Ovary (tissue), 9 donors: ENCODE measurements around the gene PHYHD1. TPM values are rescaled to one million over a fixed set of nuclear protein-coding genes. Genes with fewer than 3 reads are reported as not detected.
A peak's percentile ranks its signal among the peaks of the same experiment; 100 is the strongest.

ENCODE experiments used
- DNase-seq, 5 donors: peaks; one replicate each; pipeline ENCODE4 v3.0.0-alpha.2; 2019 to 2020
- H3K27ac ChIP-seq, 2 donors: fragments of 200-600 bp; one replicate each; pipeline versions ENCODE4 v1.5.1 to v1.8.0; 2019 to 2022
- H3K27me3 ChIP-seq: fragments of 200-600 bp; one replicate; pipeline ENCODE4 v1.8.0; 2022
- H3K36me3 ChIP-seq: fragments of 200-600 bp; sonication (generic); one replicate; pipeline ENCODE4 v1.5.1; 2019
- H3K4me1 ChIP-seq: one replicate; pipeline ENCODE4 v1.8.1; 2013; ENCODE audit warnings: mild to moderate bottlenecking, moderate library complexity; ENCODE audit not compliant: insufficient read depth
- H3K4me3 ChIP-seq: fragments of 200-600 bp; sonication (generic); one replicate; pipeline ENCODE4 v1.5.1; 2017
- H3K9me3 ChIP-seq, 2 donors: fragments of 200-600 bp in 1 of 2; sonication (generic) in 1 of 2; one replicate each; pipeline versions ENCODE4 v1.5.1 to v1.8.1; 2013 to 2019; ENCODE audit warnings: mild to moderate bottlenecking in 1 of 2, moderate library complexity in 1 of 2
- EP300 ChIP-seq: sonication (generic); formaldehyde crosslinking; IDR thresholded peaks from one replicate; pipeline ENCODE4 v1.6.1; 2017; ENCODE audit warnings: antibody characterized with exemption
- POLR2A ChIP-seq: fragments of 450-650 bp; IDR thresholded peaks from one replicate; pipeline ENCODE4 v1.6.1; 2017; ENCODE audit warnings: antibody characterized with exemption, mild to moderate bottlenecking, moderate library complexity
- WGBS, 3 donors: extraction: QIAGEN DNeasy Blood & Tissue Kit in 1 of 3; methylation state at CpG; one replicate each; pipeline versions ENCODE4 v1.1.5 to v1.1.7; 2013 to 2017; 5-methylcytosine and 5-hydroxymethylcytosine counted together
- intact Hi-C, 4 donors: fragments of 100-400 bp; cut with DNase I; formaldehyde crosslinking; loops; one replicate each; pipeline versions ENCODE4 v1.11.0 to v1.15.1; 2022 to 2023
- polyA plus RNA-seq, 2 donors: library from polyadenylated mRNA; stranded (reverse); fragments of 200-250 nt in 1 of 2; fragments of 350-450 nt in 1 of 2; fragmentation: Illumina TruSeq in 1 of 2; extraction: RNeasy Lipid Tissue Mini Kit (QIAGEN cat#74804) in 1 of 2; gene quantifications; one replicate each; pipeline ENCODE4 v1.2.3, GENCODE V29; 2013 to 2014
- total RNA-seq, 7 donors: library from RNA; depleted of rRNA in 2 of 7; stranded (reverse); fragments of >200 nt in 2 of 7; fragmentation: NEBNext Ultra II Directional in 3 of 7; extraction: Animal tissue kit (Norgen Biotek cat#: 25700) in 3 of 7; gene quantifications; one replicate each; pipeline versions ENCODE4 v1.1.0 to v1.2.4, GENCODE V29; 2016 to 2023
- TF ChIP-seq, protein P1 (sequence below), 3 donors: fragments of 450-650 bp in 2 of 3; fragments of 200-600 bp in 1 of 3; IDR thresholded peaks; one replicate each; pipeline versions ENCODE4 v1.5.1 to v1.8.0; 2016 to 2022; ENCODE audit warnings: antibody characterized with exemption in 3 of 3, mild to moderate bottlenecking in 1 of 3
- donor health status: DM: no; HTN: no; CAD: no; lungs with moderate emphysema.
- donor health status: DM: no; HTN: no; CAD: no.
- donor health status: Bipolar disorder and iron deficiency.
- donor health status: DM: yes; HTN: yes; CAD: no.
- donor health status: DM: no; HTN: no; CAD: no.
- donor health status: DM: yes; HTN: yes; CAD: no.

PHYHD1 gene
- total and polyA plus RNA-seq, 9 donors, result 24.8 to 63.9 (median 43.1) TPM

GRCh38 chr9:128893354-128893753 lies 27.4 kb upstream of the PHYHD1 start:
- H3K4me3 ChIP-seq, result no peak overlapping the region
- no peaks in the 10 kb centered on the region for H3K9me3 ChIP-seq
- H3K4me1 ChIP-seq, result peaks cover 10% of the 10 kb centered on the region
- H3K27me3 ChIP-seq, result no peaks in the 10 kb centered on the region
- WGBS, 3 donors, result 79 to 80% (median 79%) methylated on average over 8 of the region's 8 CpGs
- intact Hi-C loops, result no loop called here
- peak overlapping the region; percentile 80 to 86 for H3K27ac ChIP-seq
- no peak for DNase-seq
- TF ChIP-seq, protein P1, sequence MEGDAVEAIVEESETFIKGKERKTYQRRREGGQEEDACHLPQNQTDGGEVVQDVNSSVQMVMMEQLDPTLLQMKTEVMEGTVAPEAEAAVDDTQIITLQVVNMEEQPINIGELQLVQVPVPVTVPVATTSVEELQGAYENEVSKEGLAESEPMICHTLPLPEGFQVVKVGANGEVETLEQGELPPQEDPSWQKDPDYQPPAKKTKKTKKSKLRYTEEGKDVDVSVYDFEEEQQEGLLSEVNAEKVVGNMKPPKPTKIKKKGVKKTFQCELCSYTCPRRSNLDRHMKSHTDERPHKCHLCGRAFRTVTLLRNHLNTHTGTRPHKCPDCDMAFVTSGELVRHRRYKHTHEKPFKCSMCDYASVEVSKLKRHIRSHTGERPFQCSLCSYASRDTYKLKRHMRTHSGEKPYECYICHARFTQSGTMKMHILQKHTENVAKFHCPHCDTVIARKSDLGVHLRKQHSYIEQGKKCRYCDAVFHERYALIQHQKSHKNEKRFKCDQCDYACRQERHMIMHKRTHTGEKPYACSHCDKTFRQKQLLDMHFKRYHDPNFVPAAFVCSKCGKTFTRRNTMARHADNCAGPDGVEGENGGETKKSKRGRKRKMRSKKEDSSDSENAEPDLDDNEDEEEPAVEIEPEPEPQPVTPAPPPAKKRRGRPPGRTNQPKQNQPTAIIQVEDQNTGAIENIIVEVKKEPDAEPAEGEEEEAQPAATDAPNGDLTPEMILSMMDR (IDR thresholded peaks at IDR 0.05), result no peak
- no peak for TF ChIP-seq POLR2A
- TF ChIP-seq EP300, result no peak
- no peaks in the 10 kb centered on the region for H3K36me3 ChIP-seq

DNA sequence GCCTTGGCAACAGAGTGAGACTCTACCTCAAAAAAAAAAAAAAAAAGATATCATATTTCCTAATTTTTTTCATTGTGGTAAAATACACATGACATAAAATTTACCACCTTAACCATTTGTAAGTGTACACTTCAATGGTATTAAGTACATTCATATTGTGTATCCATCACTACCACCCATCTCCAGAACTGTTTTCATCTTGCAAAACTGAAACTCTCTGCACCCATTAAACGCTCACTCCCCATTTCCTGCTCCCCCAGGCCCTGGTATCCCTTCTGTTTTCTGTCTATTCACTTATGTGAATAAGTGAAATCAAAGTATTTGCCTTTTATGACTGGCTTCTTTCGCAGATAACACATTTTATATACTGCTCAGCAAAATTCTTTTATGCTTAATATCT lies 26.0 kb upstream of the PHYHD1 start:
- no peak for DNase-seq
- Histone ChIP-seq H3K4me1 (peaks cover 9% of the 10 kb centered on the region), H3K27me3 (no peaks in the 10 kb centered on the region), H3K9me3 (no peaks in the 10 kb centered on the region), H3K4me3 (no peak overlapping the region), H3K36me3 (no peaks in the 10 kb centered on the region), H3K27ac (peak overlapping the region in 1 of 2 donors; percentile 44)
- intact Hi-C loops, result no loop called here
- TF ChIP-seq, protein P1 (IDR thresholded peaks at IDR 0.05), result no peak
- WGBS, 3 donors, result 78 to 80% (median 79%) methylated on average over 2 of the region's 2 CpGs

DNA sequence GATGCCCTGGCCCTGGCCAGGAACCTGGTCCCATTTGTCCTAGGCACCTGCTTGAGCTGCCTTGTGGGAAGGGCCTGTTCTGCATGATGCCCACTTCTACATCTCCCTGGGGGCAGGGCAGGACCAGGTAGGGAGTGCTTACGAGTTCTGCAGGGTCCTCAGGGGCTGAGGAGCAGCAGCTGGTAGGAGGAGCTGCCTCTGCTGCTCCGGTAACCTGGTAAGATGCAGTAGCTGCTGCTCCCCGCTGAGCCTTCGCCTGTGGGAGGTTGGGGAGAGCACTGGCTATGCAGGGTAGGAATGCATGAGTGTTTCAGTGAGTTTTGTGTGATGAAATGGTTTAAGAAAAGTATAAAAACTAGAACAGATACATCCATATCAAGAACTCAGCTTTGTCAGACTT lies 25.2 kb upstream of the PHYHD1 start:
- Histone ChIP-seq H3K9me3 (no peaks in the 10 kb centered on the region), H3K4me1 (peaks cover 9% of the 10 kb centered on the region), H3K36me3 (no peaks in the 10 kb centered on the region), H3K4me3 (no peak overlapping the region), H3K27ac (peak overlapping the region in 1 of 2 donors; percentile 44), H3K27me3 (no peaks in the 10 kb centered on the region)
- intact Hi-C loops, result no loop called here
- TF ChIP-seq POLR2A (no peak), EP300 (no peak)
- TF ChIP-seq, protein P1 (IDR thresholded peaks at IDR 0.05), result no peak
- no peak for DNase-seq
- 16 to 29% (median 19%) methylated on average over 4 of the region's 4 CpGs for WGBS, 3 donors

GRCh38 chr9:128898382-128898781 lies 22.4 kb upstream of the PHYHD1 start:
- no peaks in the 10 kb centered on the region for H3K9me3 ChIP-seq
- DNase-seq, result no peak
- H3K4me3 ChIP-seq, result no peak overlapping the region
- no peak overlapping the region for H3K27ac ChIP-seq
- intact Hi-C loops, result no loop called here
- H3K4me1 ChIP-seq, result no peaks in the 10 kb centered on the region
- 78 to 87% (median 86%) methylated on average over 5 of the region's 5 CpGs for WGBS, 3 donors
- TF ChIP-seq EP300, result no peak
- TF ChIP-seq, protein P1 (IDR thresholded peaks at IDR 0.05), result no peak
- TF ChIP-seq POLR2A, result no peak
- no peaks in the 10 kb centered on the region for H3K36me3 ChIP-seq
- no peaks in the 10 kb centered on the region for H3K27me3 ChIP-seq
